Measurements from ENCODE around the gene CPPED1. TPM values are rescaled to one million over a fixed set of nuclear protein-coding genes. Genes with fewer than 3 reads are reported as not detected.

CPPED1 gene
- total and polyA plus RNA-seq, 2 of the 4 experiments (the other 2 are of a cell fraction): 5.1 to 6.5 TPM

DNA sequence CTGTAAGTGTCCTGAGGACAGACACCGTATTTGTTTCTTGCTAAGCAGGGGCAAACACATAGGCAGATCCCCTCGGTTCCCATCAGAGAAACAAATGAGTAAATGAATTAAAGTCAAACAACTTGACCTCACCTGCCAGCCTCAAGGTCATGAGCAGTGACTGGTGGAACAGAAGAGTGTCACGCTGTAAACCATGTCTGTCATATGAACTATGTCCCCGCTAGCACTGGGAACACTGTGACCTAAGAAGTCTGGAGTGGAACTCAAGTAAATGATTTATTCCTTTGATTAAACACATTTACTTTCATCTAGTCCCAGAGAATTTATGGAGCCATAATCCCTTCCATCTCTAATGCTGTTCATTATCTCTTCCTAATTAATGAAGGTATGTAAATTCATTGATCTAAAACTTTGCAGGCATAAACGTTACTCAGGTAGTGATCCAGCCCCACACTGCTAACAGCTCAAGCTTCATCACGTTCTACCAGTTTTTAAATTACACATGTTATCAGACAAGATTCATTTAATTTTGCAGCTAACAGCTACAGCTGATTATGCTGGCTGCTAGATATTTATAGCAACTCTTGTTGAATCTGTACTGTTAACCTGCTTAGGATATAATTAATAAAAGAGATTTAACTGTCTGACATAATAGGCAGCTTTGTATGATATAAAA, 38.7 kb downstream of the CPPED1 start:
- dilution Hi-C loops (cut with HindIII; ENCODE audit: low sequenced_read_pairs, unreplicated experiment): no loop called here
- no peaks in the 10 kb centered on the region for H3K9me3 ChIP-seq (ENCODE audit: control insufficient read depth, insufficient read depth, low read length)

More for the DNA sequence above, 38.7 kb downstream of the CPPED1 start:
- Histone ChIP-seq H3K18ac (ENCODE audit: low read depth, low read length) (no peak overlapping the region), H2AK5ac (ENCODE audit: low read depth, low read length) (no peak overlapping the region), H3K27ac (ENCODE audit: insufficient read depth, low read length) (no peak overlapping the region), H2BK20ac (ENCODE audit: low read depth, low read length) (no peak overlapping the region), H3K9me1 (ENCODE audit: insufficient read depth, low read length) (no peaks in the 10 kb centered on the region), H4K8ac (ENCODE audit: low read depth in 2 of 2, low read length in 2 of 2) (no peak overlapping the region), H4K20me1 (ENCODE audit: insufficient read depth, low read length) (no peaks in the 10 kb centered on the region), H3K56ac (ENCODE audit: extremely low read depth, insufficient read depth, low read length) (no peak overlapping the region), H3K4me2 (ENCODE audit: low read depth, low read length) (no peak overlapping the region), H4K91ac (ENCODE audit: insufficient read depth, low read depth, low read length) (no peak overlapping the region), H3K4ac (ENCODE audit: low read depth, low read length) (no peak overlapping the region), H3K9ac (ENCODE audit: low read depth, low read length) (no peak overlapping the region), H2BK15ac (ENCODE audit: low read depth, low read length) (no peak overlapping the region), H3K27me3 (ENCODE audit: control insufficient read depth, insufficient read depth, low read length) (no peaks in the 10 kb centered on the region), H3K23ac (ENCODE audit: low read depth, low read length) (no peak overlapping the region), H2AFZ (replicated peaks; ENCODE audit: low read length, poor library complexity) (no peak overlapping the region), H3K4me1 (ENCODE audit: control insufficient read depth, insufficient read depth, low read length) (0 out of 2 replicates have a peak, but pooled peaks cover under 1% of the 10 kb centered on the region), H2BK5ac (ENCODE audit: low read depth, low read length, poor library complexity, severe bottlenecking) (no peak overlapping the region), H4K5ac (ENCODE audit: low read depth, low read length) (no peak overlapping the region), H2BK120ac (ENCODE audit: low read depth, low read length) (no peak overlapping the region), H2AK9ac (replicated peaks; ENCODE audit: low read depth, low read length, poor library complexity) (no peak overlapping the region), H3K79me1 (ENCODE audit: low read depth in 1 of 2, low read length in 2 of 2) (no peaks in the 10 kb centered on the region), H3K36me3 (ENCODE audit: control insufficient read depth, insufficient read depth, low read length) (no peaks in the 10 kb centered on the region), H3K14ac (replicated peaks; ENCODE audit: low read depth, low read length) (no peak overlapping the region), H3K4me3 (ENCODE audit: insufficient read depth, low read depth, low read length) (no peak overlapping the region)
- no TSS peak for BruUV-seq (replicated peaks)
- no peak for ATAC-seq (ENCODE audit: low read depth)
- intact Hi-C loops (cut with micrococcal nuclease): no loop called here
- ChIA-PET CTCF (no interaction called here), POLR2A (ENCODE audit: unreplicated experiment) (no interaction called here)
- DNase-seq: no peak
- in situ Hi-C loops (cut with MboI; ENCODE audit: low sequenced_read_pairs): no loop called here
- WGBS, 2 experiments (ENCODE audit: extremely low coverage in 2 of 2, insufficient read length in 1 of 2): no CpG with 5 or more reads among the region's 6 CpGs
- no peak for TF ChIP-seq MXI1 (IDR thresholded peaks at IDR 0.05; ENCODE audit: borderline replicate concordance, low read depth, low read length)
- no peak for TF ChIP-seq CHD1 (IDR thresholded peaks at IDR 0.05; ENCODE audit: low read depth, low read length)
- TF ChIP-seq CEBPB (IDR thresholded peaks at IDR 0.05; ENCODE audit: low read depth, low read length): no peak
- TF ChIP-seq MAZ (IDR thresholded peaks at IDR 0.05; ENCODE audit: borderline replicate concordance, low read depth, low read length): no peak

All from IMR-90 (cell line).